H1 (cell line): ENCODE measurements around the gene DYNLRB1. TPM values are rescaled to one million over a fixed set of nuclear protein-coding genes. Genes with fewer than 3 reads are reported as not detected.

Experiments
- CTCF ChIA-PET: fragments of 300-600 bp; sonication (Branson Sonifier 250); formaldehyde crosslinking; loops from one replicate; lab custom pipeline; 2021; ENCODE audit not compliant: partially characterized antibody; lab: Charles Lee
- POLR2A ChIA-PET: fragments of 300-600 bp; sonication (Branson Sonifier 250); formaldehyde crosslinking; loops from one replicate; lab custom pipeline; 2021; ENCODE audit warnings: inconsistent platforms; ENCODE audit not compliant: partially characterized antibody; lab: Charles Lee
- DNase-seq, 2 experiments: peaks; one replicate each; pipeline versions ENCODE4 v3.0.0 to v3.0.0-alpha.2; 2010 to 2022; ENCODE audit warnings: low spot score in 2 of 2, low read depth in 1 of 2, mixed read lengths in 1 of 2
- FAIRE-seq: peaks from 2 replicates; lab custom pipeline; 2011; peaks lifted over from hg19 to GRCh38; lab: Jason Lieb, UNC
- H2AFZ ChIP-seq: 2 replicates; pipeline ENCODE4 v1.8.1; 2012; ENCODE audit warnings: low read length, inconsistent platforms
- H2AK5ac ChIP-seq: 2 replicates; pipeline ENCODE4 v1.6.1; 2013; ENCODE audit warnings: low read depth, low read length
- H2BK120ac ChIP-seq: replicated peaks from 2 replicates; pipeline ENCODE3; 2013; ENCODE audit warnings: low read depth, low read length, inconsistent platforms
- H2BK12ac ChIP-seq: 2 replicates; pipeline ENCODE4 v1.6.1; 2013; ENCODE audit warnings: low read depth, low read length
- H2BK15ac ChIP-seq: 2 replicates; pipeline ENCODE4 v1.6.1; 2013; ENCODE audit warnings: low read length
- H2BK20ac ChIP-seq: 2 replicates; pipeline ENCODE4 v1.6.1; 2013; ENCODE audit warnings: low read length
- H2BK5ac ChIP-seq: 2 replicates; pipeline ENCODE4 v1.6.1; 2013; ENCODE audit warnings: low read depth, low read length
- H3K14ac ChIP-seq: 2 replicates; pipeline ENCODE4 v1.6.1; 2013; ENCODE audit warnings: inconsistent platforms; ENCODE audit not compliant: insufficient read length
- H3K18ac ChIP-seq: 2 replicates; pipeline ENCODE4 v1.6.1; 2013; ENCODE audit warnings: low read length; ENCODE audit errors: extremely low read depth
- H3K23ac ChIP-seq: 2 replicates; pipeline ENCODE4 v1.6.1; 2013; ENCODE audit warnings: inconsistent platforms; ENCODE audit not compliant: insufficient read length
- H3K23me2 ChIP-seq: 2 replicates; pipeline ENCODE4 v1.6.1; 2013; ENCODE audit warnings: low read depth, low read length
- H3K27ac ChIP-seq: 2 replicates; pipeline ENCODE4 v1.6.1; 2011; ENCODE audit warnings: low read depth, low read length, inconsistent platforms
- H3K27me3 ChIP-seq, 4 experiments: replicated peaks in 1 of 4; 1 replicate in 1 of 4; 2 replicates in 3 of 4; pipeline versions ENCODE4 v1.6.1 to v1.8.1; 2011 to 2013; ENCODE audit warnings: low read length in 3 of 4, mild to moderate bottlenecking in 3 of 4, inconsistent platforms in 2 of 4, mixed read lengths in 2 of 4, moderate library complexity in 1 of 4; ENCODE audit not compliant: control insufficient read depth in 3 of 4, insufficient read depth in 3 of 4; ENCODE audit errors: extremely low read depth in 1 of 4
- H3K36me3 ChIP-seq, 4 experiments: 2 replicates each; pipeline versions ENCODE4 v1.6.1 to v1.8.1; 2011 to 2013; ENCODE audit warnings: mild to moderate bottlenecking in 4 of 4, low read length in 3 of 4, moderate library complexity in 2 of 4, control low read depth in 1 of 4, inconsistent platforms in 1 of 4; ENCODE audit not compliant: insufficient read depth in 4 of 4, control insufficient read depth in 2 of 4
- H3K4ac ChIP-seq: replicated peaks from 2 replicates; pipeline ENCODE3; 2013; ENCODE audit warnings: low read length, low read depth, mixed read lengths, inconsistent platforms; ENCODE audit not compliant: insufficient read length
- H3K4me1 ChIP-seq, 4 experiments: replicated peaks in 1 of 4; 1 replicate in 1 of 4; 2 replicates in 3 of 4; pipeline versions ENCODE4 v1.6.1 to v1.8.1; 2011 to 2013; ENCODE audit warnings: low read length in 3 of 4, inconsistent platforms in 2 of 4, mixed read lengths in 1 of 4; ENCODE audit not compliant: insufficient read depth in 4 of 4, control insufficient read depth in 3 of 4
- H3K4me2 ChIP-seq, 2 experiments: 2 replicates each; pipeline versions ENCODE4 v1.6.1 to v1.8.1; 2011 to 2013; ENCODE audit warnings: low read depth in 2 of 2, low read length in 2 of 2, control low read depth in 1 of 2, inconsistent platforms in 1 of 2, mild to moderate bottlenecking in 1 of 2; ENCODE audit not compliant: insufficient read depth in 1 of 2
- H3K4me3 ChIP-seq, 4 experiments: fragments of 200-600, 300-600 bp in 1 of 4; sonication (generic), shearing (Covaris generic), sonication (Bioruptor Twin) in 1 of 4; 2 replicates each; pipeline versions ENCODE4 v1.5.1 to v1.8.1; 2011 to 2016; ENCODE audit warnings: low read length in 4 of 4, low read depth in 3 of 4, control low read depth in 2 of 4, inconsistent platforms in 2 of 4, mild to moderate bottlenecking in 2 of 4, mixed read lengths in 1 of 4, moderate library complexity in 1 of 4; ENCODE audit not compliant: insufficient read depth in 2 of 4; ENCODE audit errors: extremely low read depth in 1 of 4
- H3K56ac ChIP-seq: replicated peaks from 2 replicates; pipeline ENCODE3; 2013; ENCODE audit warnings: low read depth, mild to moderate bottlenecking, mixed read lengths, low read length, inconsistent platforms; ENCODE audit not compliant: insufficient read length
- H3K79me1 ChIP-seq: 2 replicates; pipeline ENCODE4 v1.6.1; 2013; ENCODE audit warnings: low read depth, low read length, control low read depth
- H3K79me2 ChIP-seq, 2 experiments: 2 replicates each; pipeline versions ENCODE4 v1.6.1 to v1.8.1; 2012 to 2013; ENCODE audit warnings: low read length in 2 of 2, mild to moderate bottlenecking in 2 of 2, inconsistent platforms in 1 of 2; ENCODE audit not compliant: insufficient read depth in 2 of 2, control insufficient read depth in 1 of 2
- H3K9ac ChIP-seq, 4 experiments: replicated peaks in 1 of 4; 1 replicate in 1 of 4; 2 replicates in 3 of 4; pipeline versions ENCODE4 v1.6.1 to v1.8.1; 2011 to 2013; ENCODE audit warnings: low read depth in 3 of 4, low read length in 3 of 4, control low read depth in 2 of 4, mild to moderate bottlenecking in 2 of 4, moderate library complexity in 2 of 4, inconsistent platforms in 1 of 4; ENCODE audit errors: extremely low read depth in 1 of 4
- H3K9me3 ChIP-seq, 2 experiments: 2 replicates each; pipeline versions ENCODE4 v1.6.1 to v1.8.1; 2012 to 2013; ENCODE audit warnings: mild to moderate bottlenecking in 2 of 2, moderate library complexity in 2 of 2, control low read depth in 1 of 2, inconsistent platforms in 1 of 2, low read depth in 1 of 2, low read length in 1 of 2, mixed read lengths in 1 of 2; ENCODE audit not compliant: insufficient read depth in 2 of 2
- H4K20me1 ChIP-seq, 2 experiments: replicated peaks in 1 of 2; 2 replicates each; pipeline versions ENCODE3 to v1.8.1; 2011 to 2013; ENCODE audit warnings: inconsistent platforms in 2 of 2, low read length in 2 of 2, mild to moderate bottlenecking in 1 of 2; ENCODE audit not compliant: insufficient read depth in 2 of 2, control insufficient read depth in 1 of 2
- H4K5ac ChIP-seq: 2 replicates; pipeline ENCODE4 v1.6.1; 2013; ENCODE audit warnings: low read length, low read depth, mixed read lengths, inconsistent platforms; ENCODE audit not compliant: insufficient read length
- H4K8ac ChIP-seq: 2 replicates; pipeline ENCODE4 v1.8.0; 2013; ENCODE audit warnings: mild to moderate bottlenecking, moderate library complexity, low read length, inconsistent platforms; ENCODE audit not compliant: insufficient read depth; ENCODE audit errors: extremely low read depth
- H4K91ac ChIP-seq: replicated peaks from 2 replicates; pipeline ENCODE3; 2013; ENCODE audit warnings: low read length, mixed read lengths, inconsistent platforms; ENCODE audit not compliant: insufficient read length
- ATF3 ChIP-seq: IDR thresholded peaks from 2 replicates; pipeline ENCODE4 v1.6.1; 2011; ENCODE audit warnings: low read depth, mild to moderate bottlenecking, low read length; ENCODE audit not compliant: insufficient read depth
- CBX8 ChIP-seq: fragments of 300-800, 300-1000 bp; sonication (generic); IDR thresholded peaks from 2 replicates; pipeline ENCODE4 v1.7.1; 2016; ENCODE audit warnings: low read depth, low read length, borderline replicate concordance
- CHD2 ChIP-seq: IDR thresholded peaks from 2 replicates; pipeline ENCODE4 v1.6.1; 2012; ENCODE audit warnings: low read length, improper control_type of control experiment
- GTF2F1 ChIP-seq: IDR thresholded peaks from 2 replicates; pipeline ENCODE4 v1.6.1; 2012; ENCODE audit warnings: low read depth, low read length, improper control_type of control experiment, borderline replicate concordance
- HDAC2 ChIP-seq, 2 experiments: fragments of 300-600 bp in 1 of 2; sonication (generic) in 1 of 2; IDR thresholded peaks; 2 replicates each; pipeline ENCODE4 v1.6.1; 2011 to 2012; ENCODE audit warnings: low read depth in 2 of 2, low read length in 2 of 2, mild to moderate bottlenecking in 2 of 2, moderate library complexity in 2 of 2, borderline replicate concordance in 1 of 2, inconsistent platforms in 1 of 2
- JUND ChIP-seq: IDR thresholded peaks from 2 replicates; pipeline ENCODE4 v1.6.1; 2011; ENCODE audit warnings: mild to moderate bottlenecking, improper control_type of control experiment, low read length
- KDM4A ChIP-seq: IDR thresholded peaks from one replicate; pipeline ENCODE4 v1.7.1; 2012; ENCODE audit warnings: low read depth, mild to moderate bottlenecking, moderate library complexity, low read length, inconsistent platforms; ENCODE audit not compliant: severe bottlenecking
- MAX ChIP-seq: IDR thresholded peaks from 2 replicates; pipeline ENCODE4 v1.6.1; 2012; ENCODE audit warnings: inconsistent platforms
- RNF2 ChIP-seq: fragments of 200-900, 300-1000 bp; sonication (generic); IDR thresholded peaks from 2 replicates; pipeline ENCODE4 v1.7.1; 2016; ENCODE audit warnings: borderline replicate concordance, low read depth, mild to moderate bottlenecking, antibody characterized with exemption, low read length; ENCODE audit not compliant: poor library complexity, severe bottlenecking; ENCODE audit errors: missing control alignments
- SIX5 ChIP-seq: IDR thresholded peaks from 2 replicates; pipeline ENCODE4 v1.6.1; 2011; ENCODE audit warnings: mild to moderate bottlenecking, low read depth, low read length
- SP1 ChIP-seq: IDR thresholded peaks from 2 replicates; pipeline ENCODE4 v1.6.1; 2011; ENCODE audit warnings: low read depth, low read length
- SUZ12 ChIP-seq: fragments of 200-600 bp; sonication (generic); IDR thresholded peaks from 2 replicates; pipeline ENCODE4 v1.6.1; 2012; ENCODE audit warnings: mild to moderate bottlenecking, inconsistent platforms, low read length, moderate library complexity, mixed read lengths
- TAF7 ChIP-seq: optimal IDR thresholded peaks from 2 replicates; pipeline ENCODE3; 2011; ENCODE audit warnings: low read depth, mild to moderate bottlenecking, inconsistent platforms, low read length, moderate library complexity, borderline replicate concordance
- WGBS, 2 experiments: shearing (Covaris generic) in 1 of 2; methylation state at CpG; one replicate each; pipeline versions ENCODE4 v1.1.6 to v1.1.7; 2013 to 2015; ENCODE audit warnings: low lambda C conversion rate in 2 of 2, mixed read lengths in 2 of 2, inconsistent platforms in 1 of 2, low coverage in 1 of 2, missing lambda C conversion rate in 1 of 2; ENCODE audit not compliant: insufficient replicate concordance in 2 of 2, insufficient coverage in 1 of 2, insufficient read length in 1 of 2; ENCODE audit errors: extremely low coverage in 1 of 2, missing lambda C conversion rate in 1 of 2; 5-methylcytosine and 5-hydroxymethylcytosine counted together
- polyA plus RNA-seq, 7 experiments: library from polyadenylated mRNA; depleted of rRNA in 3 of 7; stranded (reverse) in 5 of 7; unstranded in 2 of 7; fragments of >200 nt in 5 of 7; fragments of 200-250 nt in 2 of 7; gene quantifications; 1 replicate in 5 of 7; 2 replicates in 1 of 7; 4 replicates in 1 of 7; pipeline versions ENCODE4 v1.2.1 to v1.2.3, GENCODE V29; 2011 to 2013; ENCODE audit warnings: missing spikeins in 2 of 7, mixed read lengths in 2 of 7
- total RNA-seq: library from RNA; stranded (reverse); fragmentation: NEBNext Ultra II Directional; extraction: Animal tissue kit (Norgen Biotek cat#: 25700); gene quantifications from 2 replicates; pipeline ENCODE4 v1.2.1, GENCODE V29; 2021

DYNLRB1 gene
- total and polyA plus RNA-seq, 2 of the 8 experiments (the other 6 are each of a cell fraction or from before 2014, with no cell fraction given): 109 to 214 TPM

GRCh38 chr20:34583544-34583943 is 67.3 kb downstream of the DYNLRB1 start:
- no peak for FAIRE-seq
- Histone ChIP-seq H2AK5ac (no peak overlapping the region), H4K20me1 (peaks cover 2 to 3% of the 10 kb centered on the region in 2 experiments), H2AFZ (no peak overlapping the region), H4K5ac (no peak overlapping the region), H3K4me2 (no peak overlapping the region), H2BK5ac (no peak overlapping the region), H3K79me2 (no peaks in the 10 kb centered on the region), H3K14ac (no peak overlapping the region), H3K27me3 (no peaks in the 10 kb centered on the region), H3K9me3 (no peaks in the 10 kb centered on the region), H2BK15ac (no peak overlapping the region), H3K4ac (no peak overlapping the region), H2BK12ac (no peak overlapping the region), H4K91ac (no peak overlapping the region), H2BK20ac (no peak overlapping the region), H3K4me3 (no peak overlapping the region), H2BK120ac (no peak overlapping the region), H3K23ac (no peak overlapping the region), H3K18ac (no peak overlapping the region), H3K27ac (no peak overlapping the region), H3K56ac (no peak overlapping the region), H3K79me1 (no peaks in the 10 kb centered on the region), H3K23me2 (no peaks in the 10 kb centered on the region), H3K36me3 (0 out of 8 replicates have a peak, but pooled peaks cover 0 to 3% (median 0%) of the 10 kb centered on the region in 4 experiments), H4K8ac (no peak overlapping the region), H3K4me1 (no peaks in the 10 kb centered on the region; a peak in 1 of 7 replicates), H3K9ac (no peak overlapping the region)
- 90% methylated on average over 6 of the region's 6 CpGs; no CpG with 5 or more reads in 1 of the 2 experiments for WGBS, 2 experiments
- ChIA-PET CTCF (interaction anchor here (1.3 to 3.5 kb wide), 3 partner anchors 21 to 186 kb away, joined by 3 to 15 read pairs (median 4); no protein-coding TSS in a partner anchor), POLR2A (interaction anchor here (1.9 to 2.2 kb wide), 2 partner anchors 25 to 281 kb away, joined by 5 read pairs; partner anchors contain the start of genes AHCY and MAP1LC3A)
- no peak for DNase-seq
- TF ChIP-seq SP1: no peak
- TF ChIP-seq JUND: no peak
- TF ChIP-seq SIX5: no peak
- no peak for TF ChIP-seq MAX
- no peak for TF ChIP-seq RNF2
- no peak for TF ChIP-seq HDAC2 (IDR thresholded peaks at IDR 0.05; ENCODE audit: borderline replicate concordance in 1 of 2, low read depth in 2 of 2, low read length in 2 of 2)
- TF ChIP-seq TAF7: no peak
- no peak for TF ChIP-seq CHD2
- no peak for TF ChIP-seq CBX8
- TF ChIP-seq ATF3: no peak
- TF ChIP-seq GTF2F1: no peak
- no peak for TF ChIP-seq KDM4A
- no peak for TF ChIP-seq SUZ12
